Loucy (cell line): ENCODE data around the gene NOL7.

Source experiments
- EZH2phosphoT487 ChIP-seq: fragments of 200-600 bp; IDR thresholded peaks from 2 replicates; pipeline ENCODE4 v1.6.1; 2018; ENCODE audit warnings: antibody characterized with exemption, mild to moderate bottlenecking, moderate library complexity, borderline replicate concordance
- TF ChIP-seq, protein P1 (sequence below): fragments of 200-600 bp; sonication (generic); conservative IDR thresholded peaks from 2 replicates; pipeline ENCODE4 v1.5.1; 2014; ENCODE audit warnings: mild to moderate bottlenecking, antibody characterized with exemption, low read length

DNA sequence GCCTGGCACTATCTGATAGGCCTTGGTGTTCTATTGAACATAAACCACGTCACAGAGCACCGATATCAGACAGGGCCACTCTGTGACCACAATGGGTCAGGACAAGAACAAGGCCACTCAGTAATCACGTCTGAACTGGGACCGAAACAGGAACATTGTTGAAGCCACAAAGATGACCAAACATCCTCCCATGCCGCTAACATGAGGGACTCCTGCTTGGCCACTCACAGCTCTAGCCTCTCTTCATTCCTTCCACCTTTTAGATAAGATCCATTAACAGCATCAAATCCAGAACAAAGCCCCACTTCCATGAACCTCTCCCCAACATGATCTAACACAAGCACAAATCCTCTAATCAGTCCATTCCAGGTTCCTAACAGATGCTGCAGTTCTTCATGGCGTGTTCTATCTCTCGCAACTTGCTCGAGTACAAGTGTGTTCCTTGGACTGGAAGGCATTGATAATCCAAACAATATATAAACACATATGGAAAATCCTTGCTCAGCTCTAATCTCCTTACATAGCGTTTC is 33.4 kb upstream of the NOL7 start:
- TF ChIP-seq, protein P1, sequence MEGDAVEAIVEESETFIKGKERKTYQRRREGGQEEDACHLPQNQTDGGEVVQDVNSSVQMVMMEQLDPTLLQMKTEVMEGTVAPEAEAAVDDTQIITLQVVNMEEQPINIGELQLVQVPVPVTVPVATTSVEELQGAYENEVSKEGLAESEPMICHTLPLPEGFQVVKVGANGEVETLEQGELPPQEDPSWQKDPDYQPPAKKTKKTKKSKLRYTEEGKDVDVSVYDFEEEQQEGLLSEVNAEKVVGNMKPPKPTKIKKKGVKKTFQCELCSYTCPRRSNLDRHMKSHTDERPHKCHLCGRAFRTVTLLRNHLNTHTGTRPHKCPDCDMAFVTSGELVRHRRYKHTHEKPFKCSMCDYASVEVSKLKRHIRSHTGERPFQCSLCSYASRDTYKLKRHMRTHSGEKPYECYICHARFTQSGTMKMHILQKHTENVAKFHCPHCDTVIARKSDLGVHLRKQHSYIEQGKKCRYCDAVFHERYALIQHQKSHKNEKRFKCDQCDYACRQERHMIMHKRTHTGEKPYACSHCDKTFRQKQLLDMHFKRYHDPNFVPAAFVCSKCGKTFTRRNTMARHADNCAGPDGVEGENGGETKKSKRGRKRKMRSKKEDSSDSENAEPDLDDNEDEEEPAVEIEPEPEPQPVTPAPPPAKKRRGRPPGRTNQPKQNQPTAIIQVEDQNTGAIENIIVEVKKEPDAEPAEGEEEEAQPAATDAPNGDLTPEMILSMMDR = no peak
- TF ChIP-seq EZH2phosphoT487 = no peak
